Suprapubic skin (tissue), 3 donors: ENCODE measurements around the gene LDLRAD4.

ENCODE experiments used
- POLR2AphosphoS5 ChIP-seq, 3 donors: sonication (generic); formaldehyde crosslinking; IDR thresholded peaks; one replicate each; pipeline ENCODE4 v1.6.1; 2017; ENCODE audit warnings: antibody characterized with exemption in 3 of 3
- TF ChIP-seq, protein P1 (sequence below), 2 donors: fragments of 200-600 bp in 1 of 2; fragments of 450-650 bp in 1 of 2; sonication (generic) in 1 of 2; IDR thresholded peaks; one replicate each; pipeline ENCODE4 v1.5.1; 2016 to 2019; ENCODE audit warnings: antibody characterized with exemption in 2 of 2, mild to moderate bottlenecking in 1 of 2, moderate library complexity in 1 of 2

DNA sequence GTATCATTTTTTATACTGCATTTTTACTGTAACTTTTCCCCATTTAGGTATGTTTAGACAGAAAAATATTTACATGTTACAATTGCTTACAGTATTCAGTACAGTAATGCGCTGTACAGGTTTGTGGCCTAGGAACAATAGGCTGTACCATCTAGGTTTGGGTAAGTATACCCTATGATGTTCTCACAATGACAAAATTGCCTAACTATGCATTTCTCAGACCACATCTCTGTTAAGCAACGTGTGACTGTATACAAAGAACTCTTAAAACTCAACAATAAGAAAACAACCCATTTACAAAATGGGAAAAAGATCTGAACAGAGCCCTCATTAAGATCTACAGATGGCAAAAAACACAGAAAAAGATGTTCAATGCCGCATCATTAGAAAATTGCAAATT, 478.4 kb downstream of the LDLRAD4 start:
- TF ChIP-seq, protein P1, sequence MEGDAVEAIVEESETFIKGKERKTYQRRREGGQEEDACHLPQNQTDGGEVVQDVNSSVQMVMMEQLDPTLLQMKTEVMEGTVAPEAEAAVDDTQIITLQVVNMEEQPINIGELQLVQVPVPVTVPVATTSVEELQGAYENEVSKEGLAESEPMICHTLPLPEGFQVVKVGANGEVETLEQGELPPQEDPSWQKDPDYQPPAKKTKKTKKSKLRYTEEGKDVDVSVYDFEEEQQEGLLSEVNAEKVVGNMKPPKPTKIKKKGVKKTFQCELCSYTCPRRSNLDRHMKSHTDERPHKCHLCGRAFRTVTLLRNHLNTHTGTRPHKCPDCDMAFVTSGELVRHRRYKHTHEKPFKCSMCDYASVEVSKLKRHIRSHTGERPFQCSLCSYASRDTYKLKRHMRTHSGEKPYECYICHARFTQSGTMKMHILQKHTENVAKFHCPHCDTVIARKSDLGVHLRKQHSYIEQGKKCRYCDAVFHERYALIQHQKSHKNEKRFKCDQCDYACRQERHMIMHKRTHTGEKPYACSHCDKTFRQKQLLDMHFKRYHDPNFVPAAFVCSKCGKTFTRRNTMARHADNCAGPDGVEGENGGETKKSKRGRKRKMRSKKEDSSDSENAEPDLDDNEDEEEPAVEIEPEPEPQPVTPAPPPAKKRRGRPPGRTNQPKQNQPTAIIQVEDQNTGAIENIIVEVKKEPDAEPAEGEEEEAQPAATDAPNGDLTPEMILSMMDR (IDR thresholded peaks at IDR 0.05): no peak
- TF ChIP-seq POLR2AphosphoS5 (IDR thresholded peaks at IDR 0.05): no peak
